H1 (cell line): ENCODE measurements around the gene GALC. TPM values are rescaled to one million over a fixed set of nuclear protein-coding genes. Genes with fewer than 3 reads are reported as not detected.

Source experiments
- CTCF ChIA-PET: fragments of 300-600 bp; sonication (Branson Sonifier 250); formaldehyde crosslinking; loops from one replicate; lab custom pipeline; 2021; ENCODE audit not compliant: partially characterized antibody; lab: Charles Lee
- POLR2A ChIA-PET: fragments of 300-600 bp; sonication (Branson Sonifier 250); formaldehyde crosslinking; loops from one replicate; lab custom pipeline; 2021; ENCODE audit warnings: inconsistent platforms; ENCODE audit not compliant: partially characterized antibody; lab: Charles Lee
- DNase-seq, 2 experiments: peaks; one replicate each; pipeline versions ENCODE4 v3.0.0 to v3.0.0-alpha.2; 2010 to 2022; ENCODE audit warnings: low spot score in 2 of 2, low read depth in 1 of 2, mixed read lengths in 1 of 2
- FAIRE-seq: peaks from 2 replicates; lab custom pipeline; 2011; peaks lifted over from hg19 to GRCh38; lab: Jason Lieb, UNC
- H2AFZ ChIP-seq: 2 replicates; pipeline ENCODE4 v1.8.1; 2012; ENCODE audit warnings: low read length, inconsistent platforms
- H2AK5ac ChIP-seq: 2 replicates; pipeline ENCODE4 v1.6.1; 2013; ENCODE audit warnings: low read depth, low read length
- H2BK120ac ChIP-seq: replicated peaks from 2 replicates; pipeline ENCODE3; 2013; ENCODE audit warnings: low read depth, low read length, inconsistent platforms
- H2BK12ac ChIP-seq: 2 replicates; pipeline ENCODE4 v1.6.1; 2013; ENCODE audit warnings: low read depth, low read length
- H2BK15ac ChIP-seq: 2 replicates; pipeline ENCODE4 v1.6.1; 2013; ENCODE audit warnings: low read length
- H2BK20ac ChIP-seq: 2 replicates; pipeline ENCODE4 v1.6.1; 2013; ENCODE audit warnings: low read length
- H2BK5ac ChIP-seq: 2 replicates; pipeline ENCODE4 v1.6.1; 2013; ENCODE audit warnings: low read depth, low read length
- H3K14ac ChIP-seq: 2 replicates; pipeline ENCODE4 v1.6.1; 2013; ENCODE audit warnings: inconsistent platforms; ENCODE audit not compliant: insufficient read length
- H3K18ac ChIP-seq: 2 replicates; pipeline ENCODE4 v1.6.1; 2013; ENCODE audit warnings: low read length; ENCODE audit errors: extremely low read depth
- H3K23ac ChIP-seq: 2 replicates; pipeline ENCODE4 v1.6.1; 2013; ENCODE audit warnings: inconsistent platforms; ENCODE audit not compliant: insufficient read length
- H3K23me2 ChIP-seq: 2 replicates; pipeline ENCODE4 v1.6.1; 2013; ENCODE audit warnings: low read depth, low read length
- H3K27ac ChIP-seq: 2 replicates; pipeline ENCODE4 v1.6.1; 2011; ENCODE audit warnings: low read depth, low read length, inconsistent platforms
- H3K27me3 ChIP-seq, 4 experiments: replicated peaks in 1 of 4; 1 replicate in 1 of 4; 2 replicates in 3 of 4; pipeline versions ENCODE4 v1.6.1 to v1.8.1; 2011 to 2013; ENCODE audit warnings: low read length in 3 of 4, mild to moderate bottlenecking in 3 of 4, inconsistent platforms in 2 of 4, mixed read lengths in 2 of 4, moderate library complexity in 1 of 4; ENCODE audit not compliant: control insufficient read depth in 3 of 4, insufficient read depth in 3 of 4; ENCODE audit errors: extremely low read depth in 1 of 4
- H3K36me3 ChIP-seq, 4 experiments: 2 replicates each; pipeline versions ENCODE4 v1.6.1 to v1.8.1; 2011 to 2013; ENCODE audit warnings: mild to moderate bottlenecking in 4 of 4, low read length in 3 of 4, moderate library complexity in 2 of 4, control low read depth in 1 of 4, inconsistent platforms in 1 of 4; ENCODE audit not compliant: insufficient read depth in 4 of 4, control insufficient read depth in 2 of 4
- H3K4ac ChIP-seq: replicated peaks from 2 replicates; pipeline ENCODE3; 2013; ENCODE audit warnings: low read length, low read depth, mixed read lengths, inconsistent platforms; ENCODE audit not compliant: insufficient read length
- H3K4me1 ChIP-seq, 4 experiments: replicated peaks in 1 of 4; 1 replicate in 1 of 4; 2 replicates in 3 of 4; pipeline versions ENCODE4 v1.6.1 to v1.8.1; 2011 to 2013; ENCODE audit warnings: low read length in 3 of 4, inconsistent platforms in 2 of 4, mixed read lengths in 1 of 4; ENCODE audit not compliant: insufficient read depth in 4 of 4, control insufficient read depth in 3 of 4
- H3K4me2 ChIP-seq, 2 experiments: 2 replicates each; pipeline versions ENCODE4 v1.6.1 to v1.8.1; 2011 to 2013; ENCODE audit warnings: low read depth in 2 of 2, low read length in 2 of 2, control low read depth in 1 of 2, inconsistent platforms in 1 of 2, mild to moderate bottlenecking in 1 of 2; ENCODE audit not compliant: insufficient read depth in 1 of 2
- H3K4me3 ChIP-seq, 4 experiments: fragments of 200-600, 300-600 bp in 1 of 4; sonication (generic), shearing (Covaris generic), sonication (Bioruptor Twin) in 1 of 4; 2 replicates each; pipeline versions ENCODE4 v1.5.1 to v1.8.1; 2011 to 2016; ENCODE audit warnings: low read length in 4 of 4, low read depth in 3 of 4, control low read depth in 2 of 4, inconsistent platforms in 2 of 4, mild to moderate bottlenecking in 2 of 4, mixed read lengths in 1 of 4, moderate library complexity in 1 of 4; ENCODE audit not compliant: insufficient read depth in 2 of 4; ENCODE audit errors: extremely low read depth in 1 of 4
- H3K56ac ChIP-seq: replicated peaks from 2 replicates; pipeline ENCODE3; 2013; ENCODE audit warnings: low read depth, mild to moderate bottlenecking, mixed read lengths, low read length, inconsistent platforms; ENCODE audit not compliant: insufficient read length
- H3K79me1 ChIP-seq: 2 replicates; pipeline ENCODE4 v1.6.1; 2013; ENCODE audit warnings: low read depth, low read length, control low read depth
- H3K79me2 ChIP-seq, 2 experiments: 2 replicates each; pipeline versions ENCODE4 v1.6.1 to v1.8.1; 2012 to 2013; ENCODE audit warnings: low read length in 2 of 2, mild to moderate bottlenecking in 2 of 2, inconsistent platforms in 1 of 2; ENCODE audit not compliant: insufficient read depth in 2 of 2, control insufficient read depth in 1 of 2
- H3K9ac ChIP-seq, 4 experiments: replicated peaks in 1 of 4; 1 replicate in 1 of 4; 2 replicates in 3 of 4; pipeline versions ENCODE4 v1.6.1 to v1.8.1; 2011 to 2013; ENCODE audit warnings: low read depth in 3 of 4, low read length in 3 of 4, control low read depth in 2 of 4, mild to moderate bottlenecking in 2 of 4, moderate library complexity in 2 of 4, inconsistent platforms in 1 of 4; ENCODE audit errors: extremely low read depth in 1 of 4
- H3K9me3 ChIP-seq, 2 experiments: 2 replicates each; pipeline versions ENCODE4 v1.6.1 to v1.8.1; 2012 to 2013; ENCODE audit warnings: mild to moderate bottlenecking in 2 of 2, moderate library complexity in 2 of 2, control low read depth in 1 of 2, inconsistent platforms in 1 of 2, low read depth in 1 of 2, low read length in 1 of 2, mixed read lengths in 1 of 2; ENCODE audit not compliant: insufficient read depth in 2 of 2
- H4K20me1 ChIP-seq, 2 experiments: replicated peaks in 1 of 2; 2 replicates each; pipeline versions ENCODE3 to v1.8.1; 2011 to 2013; ENCODE audit warnings: inconsistent platforms in 2 of 2, low read length in 2 of 2, mild to moderate bottlenecking in 1 of 2; ENCODE audit not compliant: insufficient read depth in 2 of 2, control insufficient read depth in 1 of 2
- H4K5ac ChIP-seq: 2 replicates; pipeline ENCODE4 v1.6.1; 2013; ENCODE audit warnings: low read length, low read depth, mixed read lengths, inconsistent platforms; ENCODE audit not compliant: insufficient read length
- H4K8ac ChIP-seq: 2 replicates; pipeline ENCODE4 v1.8.0; 2013; ENCODE audit warnings: mild to moderate bottlenecking, moderate library complexity, low read length, inconsistent platforms; ENCODE audit not compliant: insufficient read depth; ENCODE audit errors: extremely low read depth
- H4K91ac ChIP-seq: replicated peaks from 2 replicates; pipeline ENCODE3; 2013; ENCODE audit warnings: low read length, mixed read lengths, inconsistent platforms; ENCODE audit not compliant: insufficient read length
- BCL11A ChIP-seq, 2 experiments: IDR thresholded peaks; one replicate each; pipeline ENCODE4 v1.6.1; 2011; ENCODE audit warnings: low read depth in 2 of 2, low read length in 2 of 2, mild to moderate bottlenecking in 2 of 2
- GABPA ChIP-seq: IDR thresholded peaks from 2 replicates; pipeline ENCODE4 v1.6.1; 2011; ENCODE audit warnings: mild to moderate bottlenecking, low read length, moderate library complexity, borderline replicate concordance; ENCODE audit not compliant: insufficient read depth
- KDM5A ChIP-seq: fragments of 200-600 bp; IDR thresholded peaks from 2 replicates; pipeline ENCODE4 v1.7.1; 2012; ENCODE audit warnings: mild to moderate bottlenecking, low read length, inconsistent platforms, mixed read lengths
- TEAD4 ChIP-seq: IDR thresholded peaks from 2 replicates; pipeline ENCODE4 v1.6.1; 2012; ENCODE audit warnings: low read depth, low read length, inconsistent platforms, mixed read lengths
- WGBS, 2 experiments: shearing (Covaris generic) in 1 of 2; methylation state at CpG; one replicate each; pipeline versions ENCODE4 v1.1.6 to v1.1.7; 2013 to 2015; ENCODE audit warnings: low lambda C conversion rate in 2 of 2, mixed read lengths in 2 of 2, inconsistent platforms in 1 of 2, low coverage in 1 of 2, missing lambda C conversion rate in 1 of 2; ENCODE audit not compliant: insufficient replicate concordance in 2 of 2, insufficient coverage in 1 of 2, insufficient read length in 1 of 2; ENCODE audit errors: extremely low coverage in 1 of 2, missing lambda C conversion rate in 1 of 2; 5-methylcytosine and 5-hydroxymethylcytosine counted together
- polyA plus RNA-seq, 7 experiments: library from polyadenylated mRNA; depleted of rRNA in 3 of 7; stranded (reverse) in 5 of 7; unstranded in 2 of 7; fragments of >200 nt in 5 of 7; fragments of 200-250 nt in 2 of 7; gene quantifications; 1 replicate in 5 of 7; 2 replicates in 1 of 7; 4 replicates in 1 of 7; pipeline versions ENCODE4 v1.2.1 to v1.2.3, GENCODE V29; 2011 to 2013; ENCODE audit warnings: missing spikeins in 2 of 7, mixed read lengths in 2 of 7
- total RNA-seq: library from RNA; stranded (reverse); fragmentation: NEBNext Ultra II Directional; extraction: Animal tissue kit (Norgen Biotek cat#: 25700); gene quantifications from 2 replicates; pipeline ENCODE4 v1.2.1, GENCODE V29; 2021

GALC gene
- total and polyA plus RNA-seq, 2 of the 8 experiments (the other 6 are each of a cell fraction or from before 2014, with no cell fraction given), result 6.1 to 12.3 TPM

GRCh38 chr14:87989956-87990299 is 3.1 kb downstream of the GALC start:
- H3K23ac ChIP-seq, result no peak overlapping the region
- H3K14ac ChIP-seq, result no peak overlapping the region
- no peaks in the 10 kb centered on the region for H3K9me3 ChIP-seq
- no peak overlapping the region for H3K27ac ChIP-seq
- H2AFZ ChIP-seq, result no peak overlapping the region
- no peak overlapping the region for H4K8ac ChIP-seq
- 97% methylated on average over 2 of the region's 2 CpGs; no CpG with 5 or more reads in 1 of the 2 experiments for WGBS, 2 experiments
- no peaks in the 10 kb centered on the region for H3K79me2 ChIP-seq
- H4K5ac ChIP-seq, result no peak overlapping the region
- TF ChIP-seq KDM5A, result no peak
- TF ChIP-seq BCL11A (IDR thresholded peaks at IDR 0.05; ENCODE audit: low read depth in 2 of 2, low read length in 2 of 2), result no peak
- no peak for TF ChIP-seq GABPA
- peak; percentile 25; the same call in 1 of the 2 replicates for TF ChIP-seq TEAD4
- TF ChIP-seq, all 59 proteins: peak for 1
- Histone ChIP-seq H3K36me3 (no peaks in the 10 kb centered on the region), H4K91ac (no peak overlapping the region), H2BK20ac (no peak overlapping the region), H2BK15ac (no peak overlapping the region), H3K4ac (no peak overlapping the region), H3K4me3 (no peak overlapping the region), H2AK5ac (no peak overlapping the region), H2BK120ac (no peak overlapping the region), H3K56ac (no peak overlapping the region), H2BK12ac (no peak overlapping the region), H3K9ac (no peak overlapping the region), H3K79me1 (no peaks in the 10 kb centered on the region), H3K27me3 (no peaks in the 10 kb centered on the region), H4K20me1 (no peaks in the 10 kb centered on the region), H3K4me1 (peaks cover 0 to 3% (median 0%) of the 10 kb centered on the region in 4 experiments; a peak in 3 of 7 replicates), H3K23me2 (peaks cover 8% of the 10 kb centered on the region; the same call in 1 of the 2 replicates), H3K4me2 (no peak overlapping the region), H3K18ac (no peak overlapping the region), H2BK5ac (no peak overlapping the region)
- DNase-seq, result no peak
- CTCF ChIA-PET, result interaction anchor here (0.7 to 1.4 kb wide), 4 partner anchors 25 to 55 kb away, joined by 3 to 6 read pairs (median 4); no protein-coding TSS in a partner anchor
- FAIRE-seq, result no peak
- POLR2A ChIA-PET, result no interaction called here
